Transverse colon (tissue), 4 donors: ENCODE data around the gene PRDM1. TPM values are rescaled to one million over a fixed set of nuclear protein-coding genes. Genes with fewer than 3 reads are reported as not detected.

Experiments used
- DNase-seq: peaks from one replicate; pipeline ENCODE4 v3.0.0-alpha.2; 2019
- H3K27ac ChIP-seq, 4 donors: fragments of 200-600 bp; sonication (generic); 2 replicates each; pipeline ENCODE4 v1.5.1; 2016 to 2018; ENCODE audit warnings: inconsistent platforms in 4 of 4
- H3K27me3 ChIP-seq: fragments of 200-600 bp; sonication (generic); 2 replicates; pipeline ENCODE4 v1.5.1; 2017; ENCODE audit warnings: inconsistent platforms
- H3K36me3 ChIP-seq, 4 donors: fragments of 200-600 bp; sonication (generic); 2 replicates each; pipeline ENCODE4 v1.5.1; 2017 to 2019; ENCODE audit warnings: inconsistent platforms in 4 of 4
- H3K4me1 ChIP-seq, 4 donors: fragments of 200-600 bp; sonication (generic); 2 replicates each; pipeline ENCODE4 v1.5.1; 2017 to 2020; ENCODE audit warnings: inconsistent platforms in 4 of 4
- H3K4me3 ChIP-seq, 4 donors: fragments of 200-600 bp; sonication (generic); 1 replicate in 1 of 4; 2 replicates in 3 of 4; pipeline versions ENCODE4 v1.5.1 to v1.6.1; 2017 to 2019; ENCODE audit warnings: inconsistent platforms in 4 of 4
- H3K9me3 ChIP-seq, 2 donors: fragments of 200-600 bp; sonication (generic); 2 replicates each; pipeline ENCODE4 v1.5.1; 2017 to 2019; ENCODE audit warnings: inconsistent platforms in 2 of 2
- CTCF ChIP-seq, 5 experiments: fragments of 200-600 bp in 3 of 5; fragments of 450-650 bp in 2 of 5; sonication (generic) in 3 of 5; IDR thresholded peaks; 1 replicate in 2 of 5; 2 replicates in 3 of 5; pipeline ENCODE4 v1.5.1; 2016 to 2017; ENCODE audit warnings: antibody characterized with exemption in 5 of 5, inconsistent platforms in 3 of 5, mild to moderate bottlenecking in 2 of 5, moderate library complexity in 1 of 5
- EP300 ChIP-seq: sonication (generic); formaldehyde crosslinking; IDR thresholded peaks from one replicate; pipeline ENCODE4 v1.6.1; 2017; ENCODE audit warnings: antibody characterized with exemption, low read depth
- POLR2A ChIP-seq: fragments of 450-650 bp; IDR thresholded peaks from one replicate; pipeline ENCODE4 v1.6.1; 2016; ENCODE audit warnings: antibody characterized with exemption, mild to moderate bottlenecking, moderate library complexity
- POLR2AphosphoS5 ChIP-seq, 3 donors: sonication (generic); formaldehyde crosslinking; IDR thresholded peaks; one replicate each; pipeline ENCODE4 v1.6.1; 2016; ENCODE audit warnings: antibody characterized with exemption in 3 of 3
- WGBS, 2 donors: methylation state at CpG; one replicate each; pipeline ENCODE4 v1.1.5; 2018; ENCODE audit warnings: low coverage in 1 of 2; 5-methylcytosine and 5-hydroxymethylcytosine counted together
- in situ Hi-C, 4 donors: fragments of 200-750 bp; cut with MboI; loops; one replicate each; pipeline versions ENCODE4 v1.15.0 to v1.15.1; 2017; ENCODE audit warnings: low sequenced_read_pairs in 3 of 4, low pct_ligation_motif_present in 1 of 4, low pct_unique_long_range_greater_than_20kb in 1 of 4
- intact Hi-C: fragments of 100-400 bp; cut with DNase I; formaldehyde crosslinking; loops from one replicate; pipeline ENCODE4 v1.15.1; 2023; ENCODE audit warnings: low total_unique reads
- total RNA-seq, 4 donors: library from RNA; depleted of rRNA; stranded (reverse); fragments of >200 nt; gene quantifications; one replicate each; pipeline ENCODE4 v1.1.0, GENCODE V29; 2016

PRDM1 gene
- total RNA-seq, 4 donors from 2014 or later, result 2.4 to 32.4 (median 18.6) TPM

GRCh38 chr6:106128981-106129781 is 43.0 kb downstream of the PRDM1 start:
- in situ Hi-C loops (no loop called here), intact Hi-C loops (no loop called here)
- peak; percentile 47 for DNase-seq
- no peak for TF ChIP-seq EP300
- TF ChIP-seq POLR2AphosphoS5 (IDR thresholded peaks at IDR 0.05), result peak in 1 of 3 donors; percentile 46
- no peak for TF ChIP-seq CTCF (IDR thresholded peaks at IDR 0.05)
- Histone ChIP-seq H3K36me3 (no peaks in the 10 kb centered on the region), H3K9me3 (no peaks in the 10 kb centered on the region), H3K27me3 (no peaks in the 10 kb centered on the region), H3K4me3 (no peak overlapping the region), H3K4me1 (peaks cover 0 to 30% (median 7%) of the 10 kb centered on the region in 4 donors), H3K27ac (peak overlapping the region; percentile 8 to 42 (median 38))
- 68 to 72% methylated on average over 3 to 9 of the region's 9 CpGs for WGBS, 2 donors

- in situ Hi-C loops (no loop called here), intact Hi-C loops (no loop called here)
- WGBS, 2 donors, result 85 to 87% methylated on average over 7 to 10 of the region's 10 CpGs
- Histone ChIP-seq H3K27ac (no peak overlapping the region), H3K9me3 (no peaks in the 10 kb centered on the region), H3K27me3 (no peaks in the 10 kb centered on the region), H3K4me3 (no peak overlapping the region), H3K36me3 (no peaks in the 10 kb centered on the region), H3K4me1 (peaks cover 0 to 23% (median 6%) of the 10 kb centered on the region in 4 donors)
- TF ChIP-seq POLR2A, result no peak
- no peak for TF ChIP-seq EP300
- no peak for TF ChIP-seq POLR2AphosphoS5 (IDR thresholded peaks at IDR 0.05)
- TF ChIP-seq CTCF (IDR thresholded peaks at IDR 0.05), result no peak
- DNase-seq, result no peak
Measured at GRCh38 chr6:106132153-106132698, 46.1 kb downstream of the PRDM1 start.

- Histone ChIP-seq H3K36me3 (no peaks in the 10 kb centered on the region), H3K4me1 (peaks cover 0 to 23% (median 6%) of the 10 kb centered on the region in 4 donors), H3K9me3 (no peaks in the 10 kb centered on the region), H3K4me3 (no peak overlapping the region), H3K27ac (no peak overlapping the region), H3K27me3 (no peaks in the 10 kb centered on the region)
- intact Hi-C loops (no loop called here), in situ Hi-C loops (no loop called here)
- TF ChIP-seq POLR2A, result no peak
- TF ChIP-seq EP300, result no peak
- TF ChIP-seq POLR2AphosphoS5 (IDR thresholded peaks at IDR 0.05), result no peak
- no peak for TF ChIP-seq CTCF (IDR thresholded peaks at IDR 0.05)
- no peak for DNase-seq
- WGBS, 2 donors, result 90 to 91% methylated on average over 2 to 6 of the region's 6 CpGs
Measured at GRCh38 chr6:106133040-106133439, 46.9 kb downstream of the PRDM1 start.

GRCh38 chr6:106134087-106134770 is 48.1 kb downstream of the PRDM1 start:
- peak; percentile 33 for DNase-seq
- H3K9me3 ChIP-seq, result no peaks in the 10 kb centered on the region
- H3K36me3 ChIP-seq, result no peaks in the 10 kb centered on the region
- H3K27ac ChIP-seq, result peak overlapping the region in 1 of 4 donors; percentile 8
- TF ChIP-seq POLR2A (no peak), EP300 (no peak), POLR2AphosphoS5 (IDR thresholded peaks at IDR 0.05) (no peak), CTCF (IDR thresholded peaks at IDR 0.05) (no peak)
- intact Hi-C loops, result no loop called here
- peaks cover 0 to 16% (median 6%) of the 10 kb centered on the region in 4 donors for H3K4me1 ChIP-seq
- no peaks in the 10 kb centered on the region for H3K27me3 ChIP-seq
- in situ Hi-C loops, result no loop called here
- no peak overlapping the region for H3K4me3 ChIP-seq
- 53 to 84% methylated on average over 2 to 17 of the region's 17 CpGs for WGBS, 2 donors
